Cardiac muscle cell (in vitro differentiated cells and primary cell): ENCODE data around the gene EMC7. TPM values are rescaled to one million over a fixed set of nuclear protein-coding genes. Genes with fewer than 3 reads are reported as not detected.
"Not testable (repeated sequence)": the region's sequence is repeated elsewhere in the genome, so short reads cannot be mapped to it uniquely, and the experiment has no call there.

ENCODE experiments used
- DNase-seq, 2 donors: peaks; one replicate each; pipeline versions ENCODE4 v3.0.0 to v3.0.0-alpha.2; 2010 to 2017; ENCODE audit warnings: low read depth in 1 of 2, low spot score in 1 of 2
- H3K27ac ChIP-seq: fragments of 200-600 bp; sonication (generic); 2 replicates; pipeline ENCODE4 v1.5.1; 2016
- H3K27me3 ChIP-seq: fragments of 200-600 bp; sonication (generic); 2 replicates; pipeline ENCODE4 v1.6.0; 2016; ENCODE audit warnings: control low read depth
- H3K36me3 ChIP-seq: fragments of 200-600 bp; sonication (generic); 2 replicates; pipeline ENCODE4 v1.5.1; 2016; ENCODE audit warnings: control low read depth
- H3K4me1 ChIP-seq: fragments of 200-600 bp; sonication (generic); 2 replicates; pipeline ENCODE4 v1.8.1; 2017; ENCODE audit warnings: low read depth, mild to moderate bottlenecking, mixed run types
- H3K4me3 ChIP-seq: fragments of 200-600 bp; sonication (generic); 2 replicates; pipeline ENCODE4 v1.5.1; 2016; ENCODE audit warnings: mild to moderate bottlenecking
- H3K9me3 ChIP-seq: fragments of 200-600 bp; sonication (generic); 2 replicates; pipeline ENCODE4 v1.5.1; 2017; ENCODE audit warnings: low read depth, mild to moderate bottlenecking, control low read depth
- CTCF ChIP-seq: IDR thresholded peaks from 2 replicates; pipeline ENCODE4 v1.5.1; 2012; ENCODE audit warnings: low read depth, mild to moderate bottlenecking, low read length
- polyA plus RNA-seq: library from polyadenylated mRNA; unstranded; fragments of >200 nt; fragmentation: Nextera tagmentation; extraction: Ambion mirVana; gene quantifications from 2 replicates; pipeline ENCODE4 v1.2.1, GENCODE V29; 2016
- total RNA-seq: library from RNA; depleted of rRNA; stranded (reverse); fragments of >200 nt; gene quantifications from 2 replicates; pipeline ENCODE4 v1.2.3, GENCODE V29; 2016

Gene EMC7
- total and polyA plus RNA-seq, 2 experiments from 2014 or later = 18.5 to 145 TPM

- Histone ChIP-seq H3K27me3 (no peaks in the 10 kb centered on the region), H3K27ac (no peak overlapping the region), H3K9me3 (no peaks in the 10 kb centered on the region), H3K4me1 (no peaks in the 10 kb centered on the region), H3K4me3 (no peak overlapping the region), H3K36me3 (no peaks in the 10 kb centered on the region)
- TF ChIP-seq CTCF = no peak
- peak in 1 of 2 donors; percentile 5 for DNase-seq
Measured at GRCh38 chr15:34126522-34126921, 24.9 kb upstream of the EMC7 start.

GRCh38 chr15:34125945-34126344 is 24.3 kb upstream of the EMC7 start:
- H3K4me1 ChIP-seq = no peaks in the 10 kb centered on the region
- H3K27ac ChIP-seq = no peak overlapping the region
- no peaks in the 10 kb centered on the region for H3K9me3 ChIP-seq
- no peak for DNase-seq
- no peaks in the 10 kb centered on the region for H3K36me3 ChIP-seq
- no peak overlapping the region for H3K4me3 ChIP-seq
- H3K27me3 ChIP-seq = no peaks in the 10 kb centered on the region
- no peak for TF ChIP-seq CTCF

- TF ChIP-seq CTCF = no peak
- Histone ChIP-seq H3K36me3 (no peaks in the 10 kb centered on the region), H3K4me1 (no peaks in the 10 kb centered on the region), H3K27me3 (no peaks in the 10 kb centered on the region), H3K27ac (no peak overlapping the region), H3K4me3 (no peak overlapping the region), H3K9me3 (no peaks in the 10 kb centered on the region)
- no peak for DNase-seq
Measured at GRCh38 chr15:34124651-34125050, 23.0 kb upstream of the EMC7 start.

- H3K27ac ChIP-seq = no peak overlapping the region
- H3K27me3 ChIP-seq = no peaks in the 10 kb centered on the region
- no peaks in the 10 kb centered on the region for H3K4me1 ChIP-seq
- peak in 1 of 2 donors; percentile 87 for DNase-seq
- TF ChIP-seq CTCF = no peak
- no peak overlapping the region for H3K4me3 ChIP-seq
- H3K9me3 ChIP-seq = no peaks in the 10 kb centered on the region
- H3K36me3 ChIP-seq = no peaks in the 10 kb centered on the region
Measured at GRCh38 chr15:34122771-34123183, 21.1 kb upstream of the EMC7 start.

GRCh38 chr15:34121786-34122185 is 20.1 kb upstream of the EMC7 start:
- not testable (repeated sequence) for H3K4me3 ChIP-seq, H3K4me1 ChIP-seq, DNase-seq, H3K27me3 ChIP-seq, H3K9me3 ChIP-seq, H3K27ac ChIP-seq, H3K36me3 ChIP-seq

GRCh38 chr15:34120420-34120819 is 18.8 kb upstream of the EMC7 start:
- H3K36me3 ChIP-seq, H3K4me3 ChIP-seq, H3K27me3 ChIP-seq, H3K9me3 ChIP-seq, H3K27ac ChIP-seq, DNase-seq, H3K4me1 ChIP-seq: not testable (repeated sequence)

- TF ChIP-seq CTCF = no peak
- H3K36me3 ChIP-seq = no peaks in the 10 kb centered on the region
- no peaks in the 10 kb centered on the region for H3K4me1 ChIP-seq
- H3K9me3 ChIP-seq = no peaks in the 10 kb centered on the region
- no peaks in the 10 kb centered on the region for H3K27me3 ChIP-seq
- H3K27ac ChIP-seq = no peak overlapping the region
- H3K4me3 ChIP-seq = no peak overlapping the region
- DNase-seq = peak in 1 of 2 donors; percentile 7
Measured at GRCh38 chr15:34119291-34119690, 17.6 kb upstream of the EMC7 start.
